T-helper 22 cell (primary cell): ENCODE data around the gene HOXD12.

Source experiments
- DNase-seq: peaks from one replicate; pipeline ENCODE4 v3.0.0-alpha.2; 2020; ENCODE audit warnings: low read depth

HOXD12 gene

GRCh38 chr2:176149481-176149938 is 49.9 kb downstream of the HOXD12 start:
- no peak for DNase-seq

- DNase-seq, result no peak
These were observed 50.5 kb downstream of the HOXD12 start for GRCh38 chr2:176149939-176150583.

- DNase-seq, result no peak
These were observed 51.2 kb downstream of the HOXD12 start for GRCh38 chr2:176150584-176151441.

- DNase-seq, result no peak
These were observed 52.1 kb downstream of the HOXD12 start, which contains the start of gene HOXD4 for GRCh38 chr2:176151442-176152287. Gene HOXD4, plus strand, starts transcription at chr2:176151550. Its CDS starts 84 bp downstream, at chr2:176151634.
